Trophoblast cell (in vitro differentiated cells and primary cell): ENCODE results near the gene TDRD3.

Source experiments
- DNase-seq, 2 donors: peaks; one replicate each; pipeline ENCODE4 v3.0.0-alpha.2; 2016
- H2AFZ ChIP-seq: 2 replicates; pipeline ENCODE4 v1.6.1; 2013; ENCODE audit warnings: low read length, moderate library complexity, mild to moderate bottlenecking; ENCODE audit not compliant: insufficient read depth, poor library complexity
- H2AK5ac ChIP-seq: 2 replicates; pipeline ENCODE4 v1.6.1; 2013; ENCODE audit warnings: mild to moderate bottlenecking, low read length
- H2BK120ac ChIP-seq: 2 replicates; pipeline ENCODE4 v1.6.1; 2013; ENCODE audit warnings: low read length, mild to moderate bottlenecking, moderate library complexity; ENCODE audit not compliant: insufficient read depth, poor library complexity
- H2BK12ac ChIP-seq: 2 replicates; pipeline ENCODE4 v1.6.1; 2013; ENCODE audit warnings: mild to moderate bottlenecking, low read length, moderate library complexity
- H2BK5ac ChIP-seq: 2 replicates; pipeline ENCODE4 v1.6.1; 2013; ENCODE audit warnings: low read length, low read depth, moderate library complexity, mild to moderate bottlenecking; ENCODE audit not compliant: poor library complexity
- H3K14ac ChIP-seq: 2 replicates; pipeline ENCODE4 v1.6.1; 2013; ENCODE audit warnings: mild to moderate bottlenecking, low read length
- H3K18ac ChIP-seq: 2 replicates; pipeline ENCODE4 v1.6.1; 2013; ENCODE audit warnings: mild to moderate bottlenecking, low read length
- H3K23ac ChIP-seq: 2 replicates; pipeline ENCODE4 v1.6.1; 2013; ENCODE audit warnings: low read length
- H3K27ac ChIP-seq: 2 replicates; pipeline ENCODE4 v1.5.1; 2013; ENCODE audit warnings: low read depth, mild to moderate bottlenecking, inconsistent platforms, low read length, moderate library complexity
- H3K27me3 ChIP-seq: 2 replicates; pipeline ENCODE4 v1.6.1; 2013; ENCODE audit warnings: inconsistent platforms, mild to moderate bottlenecking, low read length, moderate library complexity; ENCODE audit not compliant: insufficient read depth
- H3K36me3 ChIP-seq, 2 experiments: 1 replicate in 1 of 2; 2 replicates in 1 of 2; pipeline ENCODE4 v1.6.1; 2013; ENCODE audit warnings: low read length in 2 of 2, mild to moderate bottlenecking in 2 of 2, moderate library complexity in 1 of 2; ENCODE audit not compliant: insufficient read depth in 2 of 2, control insufficient read depth in 1 of 2
- H3K4ac ChIP-seq: 2 replicates; pipeline ENCODE4 v1.6.1; 2013; ENCODE audit warnings: low read depth, mild to moderate bottlenecking, low read length, moderate library complexity
- H3K4me1 ChIP-seq, 2 experiments: 1 replicate in 1 of 2; 2 replicates in 1 of 2; pipeline ENCODE4 v1.6.1; 2013; ENCODE audit warnings: low read length in 2 of 2, mild to moderate bottlenecking in 2 of 2, moderate library complexity in 1 of 2; ENCODE audit not compliant: insufficient read depth in 2 of 2, control insufficient read depth in 1 of 2
- H3K4me2 ChIP-seq: 2 replicates; pipeline ENCODE4 v1.6.1; 2013; ENCODE audit warnings: inconsistent platforms, mild to moderate bottlenecking, low read length, moderate library complexity
- H3K4me3 ChIP-seq: 2 replicates; pipeline ENCODE4 v1.5.1; 2013; ENCODE audit warnings: mild to moderate bottlenecking, low read depth, low read length, inconsistent platforms
- H3K79me1 ChIP-seq: one replicate; pipeline ENCODE4 v1.6.1; 2013; ENCODE audit warnings: low read length
- H3K79me2 ChIP-seq: 2 replicates; pipeline ENCODE4 v1.6.1; 2013; ENCODE audit warnings: low read length, mild to moderate bottlenecking; ENCODE audit not compliant: control insufficient read depth, insufficient read depth, poor library complexity
- H3K9ac ChIP-seq: 2 replicates; pipeline ENCODE4 v1.6.1; 2013; ENCODE audit warnings: mild to moderate bottlenecking, low read length
- H3K9me3 ChIP-seq: 2 replicates; pipeline ENCODE4 v1.6.1; 2013; ENCODE audit warnings: low read depth, mild to moderate bottlenecking, control low read depth, inconsistent platforms, low read length; ENCODE audit not compliant: insufficient read depth
- H4K12ac ChIP-seq: 2 replicates; pipeline ENCODE4 v1.6.1; 2013; ENCODE audit warnings: low read depth, mild to moderate bottlenecking, low read length, moderate library complexity
- H4K8ac ChIP-seq: 2 replicates; pipeline ENCODE4 v1.6.1; 2013; ENCODE audit warnings: low read depth, mild to moderate bottlenecking, low read length, moderate library complexity
- H4K91ac ChIP-seq: one replicate; pipeline ENCODE4 v1.6.1; 2013; ENCODE audit warnings: low read depth, mild to moderate bottlenecking, low read length, moderate library complexity
- WGBS: extraction: QIAGEN DNeasy Blood & Tissue Kit; methylation state at CpG from one replicate; pipeline ENCODE4 v1.1.7; 2013; ENCODE audit warnings: missing lambda C conversion rate; ENCODE audit not compliant: insufficient read length, insufficient coverage; ENCODE audit errors: extremely low coverage; 5-methylcytosine and 5-hydroxymethylcytosine counted together

TDRD3 gene

DNA sequence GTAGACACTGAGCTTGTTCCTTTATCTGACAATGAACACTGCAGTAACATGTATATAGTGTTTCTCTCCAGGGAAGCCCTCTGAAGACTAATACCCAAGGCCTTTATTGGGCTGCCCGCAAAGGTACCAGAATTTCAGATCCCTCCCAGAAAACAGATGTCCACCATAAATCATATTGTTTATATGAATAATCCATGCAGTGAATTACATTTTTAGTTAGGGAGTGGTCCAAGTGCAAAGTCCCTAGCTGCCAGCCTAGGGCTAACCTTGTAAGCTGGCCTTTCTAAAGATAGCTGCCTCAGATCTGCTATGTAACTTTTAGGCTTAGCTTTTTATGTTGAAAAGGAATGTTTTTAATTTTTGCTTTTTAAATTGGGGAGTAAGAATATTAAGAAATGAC, 44.7 kb downstream of the TDRD3 start:
- Histone ChIP-seq H2AK5ac (no peak overlapping the region), H4K8ac (no peak overlapping the region), H3K9ac (no peak overlapping the region), H3K4me3 (no peak overlapping the region), H3K18ac (no peak overlapping the region), H3K36me3 (no peaks in the 10 kb centered on the region), H3K27me3 (no peaks in the 10 kb centered on the region), H3K23ac (no peak overlapping the region), H2BK5ac (no peak overlapping the region), H3K27ac (no peak overlapping the region), H3K4me2 (no peak overlapping the region), H3K79me1 (no peaks in the 10 kb centered on the region), H4K12ac (no peak overlapping the region), H2BK120ac (no peak overlapping the region), H3K9me3 (no peaks in the 10 kb centered on the region), H2AFZ (no peak overlapping the region), H3K14ac (no peak overlapping the region), H2BK12ac (no peak overlapping the region), H3K4me1 (no peaks in the 10 kb centered on the region), H3K79me2 (no peaks in the 10 kb centered on the region), H3K4ac (no peak overlapping the region), H4K91ac (no peak overlapping the region)
- DNase-seq = no peak
- WGBS = no CpG with 5 or more reads among the region's 1 CpG

DNA sequence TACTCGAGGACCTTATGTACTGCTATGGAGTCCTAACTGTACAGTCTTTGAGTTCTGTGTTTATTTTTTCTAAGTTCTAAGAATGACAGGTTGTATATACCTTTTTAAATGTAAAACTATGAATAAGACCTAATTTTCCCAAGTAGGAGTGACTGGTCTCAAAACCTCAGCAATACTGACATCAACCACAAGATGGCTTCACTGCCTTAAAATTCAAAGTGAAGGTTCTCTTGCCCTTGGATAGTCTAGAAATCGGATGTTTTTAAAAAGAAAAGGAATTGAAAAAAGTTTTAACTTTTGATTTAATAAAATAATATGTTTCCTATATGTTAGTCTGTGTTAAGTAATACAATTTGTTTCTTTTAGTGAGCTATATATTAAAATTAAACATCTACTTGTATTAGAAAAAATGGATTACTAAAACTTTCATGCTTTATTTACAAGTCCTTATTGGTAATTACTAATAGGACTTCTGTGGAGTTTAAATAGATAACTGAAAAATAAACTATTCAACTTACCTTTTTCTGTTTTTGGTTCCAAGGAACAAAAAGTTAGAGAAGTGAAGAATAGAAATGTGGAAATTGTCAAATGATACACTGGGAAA, 52.0 kb downstream of the TDRD3 start:
- peak in 1 of 2 donors; percentile 53 for DNase-seq
- no peaks in the 10 kb centered on the region for H3K4me1 ChIP-seq
- no peak overlapping the region for H3K4me3 ChIP-seq
- H3K27me3 ChIP-seq = no peaks in the 10 kb centered on the region
- H3K4me2 ChIP-seq = no peak overlapping the region
- H4K91ac ChIP-seq = no peak overlapping the region
- no peak overlapping the region for H4K12ac ChIP-seq
- no peak overlapping the region for H3K14ac ChIP-seq
- no peak overlapping the region for H2AK5ac ChIP-seq
- H3K9ac ChIP-seq = no peak overlapping the region
- no peak overlapping the region for H2BK12ac ChIP-seq
- WGBS = no CpG with 5 or more reads among the region's 2 CpGs
- no peak overlapping the region for H3K4ac ChIP-seq
- no peaks in the 10 kb centered on the region for H3K36me3 ChIP-seq
- no peaks in the 10 kb centered on the region for H3K9me3 ChIP-seq
- H4K8ac ChIP-seq = no peak overlapping the region
- H3K79me1 ChIP-seq = no peaks in the 10 kb centered on the region
- no peak overlapping the region for H3K23ac ChIP-seq
- H3K18ac ChIP-seq = no peak overlapping the region
- no peak overlapping the region for H3K27ac ChIP-seq
- no peak overlapping the region for H2AFZ ChIP-seq
- H2BK120ac ChIP-seq = no peak overlapping the region
- no peak overlapping the region for H2BK5ac ChIP-seq
- H3K79me2 ChIP-seq = no peaks in the 10 kb centered on the region

DNA sequence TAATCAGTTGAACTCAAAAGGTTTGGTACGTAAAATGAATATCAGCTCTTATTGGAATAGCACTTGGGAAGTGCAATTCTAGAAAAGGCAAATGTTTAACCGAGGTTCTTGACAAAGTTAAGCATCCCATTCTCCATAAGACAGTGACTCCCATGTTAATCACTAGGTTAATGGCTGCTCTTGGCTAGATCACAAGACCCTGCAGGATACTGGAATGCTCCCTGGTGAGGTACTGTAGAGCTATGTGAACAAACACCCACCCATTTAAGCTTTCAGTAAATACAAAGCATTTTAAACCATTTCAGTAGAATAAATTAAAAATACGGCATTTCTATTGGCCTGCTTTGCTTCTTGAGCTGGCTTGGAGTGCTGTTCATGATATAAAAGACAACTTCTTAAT, 56.5 kb downstream of the TDRD3 start:
- no peak overlapping the region for H3K4me3 ChIP-seq
- no peak overlapping the region for H2AK5ac ChIP-seq
- no peak overlapping the region for H2BK5ac ChIP-seq
- H4K12ac ChIP-seq = no peak overlapping the region
- H3K27me3 ChIP-seq = no peaks in the 10 kb centered on the region
- H4K91ac ChIP-seq = no peak overlapping the region
- no peak overlapping the region for H3K18ac ChIP-seq
- no peak overlapping the region for H2BK12ac ChIP-seq
- H3K79me2 ChIP-seq = no peaks in the 10 kb centered on the region
- WGBS = no CpG with 5 or more reads among the region's 3 CpGs
- H4K8ac ChIP-seq = no peak overlapping the region
- H2BK120ac ChIP-seq = no peak overlapping the region
- H2AFZ ChIP-seq = no peak overlapping the region
- no peak for DNase-seq
- H3K14ac ChIP-seq = no peak overlapping the region
- H3K79me1 ChIP-seq = no peaks in the 10 kb centered on the region
- H3K4me2 ChIP-seq = no peak overlapping the region
- H3K23ac ChIP-seq = no peak overlapping the region
- H3K4me1 ChIP-seq = no peaks in the 10 kb centered on the region
- H3K27ac ChIP-seq = no peak overlapping the region
- no peaks in the 10 kb centered on the region for H3K36me3 ChIP-seq
- no peaks in the 10 kb centered on the region for H3K9me3 ChIP-seq
- no peak overlapping the region for H3K9ac ChIP-seq
- H3K4ac ChIP-seq = no peak overlapping the region

DNA sequence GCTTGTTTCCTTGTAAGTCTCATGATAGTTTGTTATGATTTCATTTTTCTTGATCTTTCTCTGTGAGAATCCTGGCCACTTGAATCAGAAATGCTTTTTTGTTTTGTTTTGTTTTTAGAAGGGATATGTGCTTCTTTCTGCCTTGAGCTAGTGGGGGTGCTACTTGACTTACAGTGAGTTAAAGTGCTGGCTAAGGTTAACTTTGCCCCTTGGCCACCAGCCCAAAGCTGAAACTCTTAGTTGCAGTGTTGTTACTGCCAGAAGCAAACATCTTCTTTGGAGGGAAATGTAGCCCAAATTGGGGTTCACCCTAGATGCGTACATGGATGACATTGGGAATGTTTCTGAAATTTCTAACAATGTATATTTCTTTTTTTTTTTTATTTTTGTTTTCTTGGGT, 57.4 kb downstream of the TDRD3 start:
- no peak for DNase-seq
- Histone ChIP-seq H3K4me2 (no peak overlapping the region), H3K9me3 (no peaks in the 10 kb centered on the region), H3K27ac (no peak overlapping the region), H3K4ac (no peak overlapping the region), H4K12ac (no peak overlapping the region), H3K36me3 (no peaks in the 10 kb centered on the region), H3K14ac (no peak overlapping the region), H2BK12ac (no peak overlapping the region), H4K91ac (no peak overlapping the region), H2AK5ac (no peak overlapping the region), H3K79me2 (no peaks in the 10 kb centered on the region), H2BK120ac (no peak overlapping the region), H3K4me3 (no peak overlapping the region), H2AFZ (no peak overlapping the region), H3K23ac (no peak overlapping the region), H3K9ac (no peak overlapping the region), H3K27me3 (no peaks in the 10 kb centered on the region), H3K79me1 (no peaks in the 10 kb centered on the region), H3K4me1 (no peaks in the 10 kb centered on the region), H2BK5ac (no peak overlapping the region), H3K18ac (no peak overlapping the region), H4K8ac (no peak overlapping the region)
- no CpG with 5 or more reads among the region's 1 CpG for WGBS
